ENCODE data around the gene DHX32. TPM values are rescaled to one million over a fixed set of nuclear protein-coding genes. Genes with fewer than 3 reads are reported as not detected.

DHX32 gene
- total RNA-seq, 3 donors from 2014 or later, result 51.5 to 91.3 (median 66.5) TPM

DNA sequence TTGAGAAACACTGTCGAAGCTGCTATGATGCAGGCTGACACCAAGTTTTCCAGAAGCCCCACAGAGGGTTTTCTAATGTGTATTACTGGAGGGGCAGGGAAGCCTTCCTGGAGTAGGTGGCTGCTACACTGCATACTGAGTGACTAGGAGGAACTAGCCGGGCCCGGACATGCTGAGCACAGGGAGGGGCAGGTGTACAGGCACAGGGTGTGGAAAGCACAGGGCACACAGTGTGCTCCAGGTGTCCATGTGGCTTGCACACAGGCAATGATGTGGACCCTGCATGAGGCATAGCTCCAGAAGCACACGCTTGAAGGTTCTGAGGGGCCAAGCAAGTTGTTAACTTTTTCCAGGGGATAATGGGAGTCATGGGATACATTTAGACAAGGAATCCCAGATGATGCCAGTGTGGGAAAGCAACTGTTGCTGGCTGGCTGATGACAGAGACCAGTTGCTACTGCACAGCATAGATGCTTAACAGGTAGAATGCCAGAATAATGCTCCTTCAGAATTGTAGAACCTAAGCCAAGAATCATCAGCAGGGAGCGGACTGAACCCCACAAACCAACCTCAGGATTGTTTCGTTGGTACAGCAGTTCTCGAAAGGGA lies 14.6 kb downstream of the DHX32 start:
- H3K9me3 ChIP-seq, result no peaks in the 10 kb centered on the region
- H3K4me1 ChIP-seq (ENCODE audit: low read depth), result no peaks in the 10 kb centered on the region
- H3K36me3 ChIP-seq (ENCODE audit: low read depth), result no peaks in the 10 kb centered on the region
- intact Hi-C loops (cut with DNase I, micrococcal nuclease), result no loop called here
- TF ChIP-seq, protein P1, sequence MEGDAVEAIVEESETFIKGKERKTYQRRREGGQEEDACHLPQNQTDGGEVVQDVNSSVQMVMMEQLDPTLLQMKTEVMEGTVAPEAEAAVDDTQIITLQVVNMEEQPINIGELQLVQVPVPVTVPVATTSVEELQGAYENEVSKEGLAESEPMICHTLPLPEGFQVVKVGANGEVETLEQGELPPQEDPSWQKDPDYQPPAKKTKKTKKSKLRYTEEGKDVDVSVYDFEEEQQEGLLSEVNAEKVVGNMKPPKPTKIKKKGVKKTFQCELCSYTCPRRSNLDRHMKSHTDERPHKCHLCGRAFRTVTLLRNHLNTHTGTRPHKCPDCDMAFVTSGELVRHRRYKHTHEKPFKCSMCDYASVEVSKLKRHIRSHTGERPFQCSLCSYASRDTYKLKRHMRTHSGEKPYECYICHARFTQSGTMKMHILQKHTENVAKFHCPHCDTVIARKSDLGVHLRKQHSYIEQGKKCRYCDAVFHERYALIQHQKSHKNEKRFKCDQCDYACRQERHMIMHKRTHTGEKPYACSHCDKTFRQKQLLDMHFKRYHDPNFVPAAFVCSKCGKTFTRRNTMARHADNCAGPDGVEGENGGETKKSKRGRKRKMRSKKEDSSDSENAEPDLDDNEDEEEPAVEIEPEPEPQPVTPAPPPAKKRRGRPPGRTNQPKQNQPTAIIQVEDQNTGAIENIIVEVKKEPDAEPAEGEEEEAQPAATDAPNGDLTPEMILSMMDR (IDR thresholded peaks at IDR 0.05), result no peak
- ATAC-seq, result peak; percentile 96
- H3K4me3 ChIP-seq, result no peak overlapping the region
- peak in 2 of 3 donors; percentile 49 to 64 for DNase-seq

DNA sequence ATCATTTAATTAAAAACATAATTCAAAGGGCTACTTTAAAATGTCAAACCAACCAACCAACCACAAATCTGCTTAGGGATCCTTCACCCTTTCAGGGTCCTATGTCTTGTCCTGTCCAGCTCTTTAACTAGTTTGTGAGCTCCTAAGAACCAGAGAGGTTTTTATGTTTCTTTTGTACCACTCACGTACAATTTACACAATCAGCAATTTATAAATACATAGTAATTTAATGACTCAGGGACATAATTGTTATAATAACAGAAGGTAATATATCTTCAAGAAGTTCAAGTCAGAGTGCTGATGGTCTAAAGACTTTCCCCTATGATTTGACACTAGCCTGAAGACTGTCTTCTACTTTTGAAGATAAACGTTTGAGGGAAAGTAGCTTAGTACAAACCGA lies 16.0 kb downstream of the DHX32 start:
- DNase-seq (no peak), ATAC-seq (no peak)
- Histone ChIP-seq H3K9me3 (no peaks in the 10 kb centered on the region), H3K4me3 (no peak overlapping the region), H3K4me1 (ENCODE audit: low read depth) (no peaks in the 10 kb centered on the region), H3K36me3 (ENCODE audit: low read depth) (no peaks in the 10 kb centered on the region)
- intact Hi-C loops (cut with DNase I, micrococcal nuclease), result no loop called here
- TF ChIP-seq, protein P1 (IDR thresholded peaks at IDR 0.05), result no peak

DNA sequence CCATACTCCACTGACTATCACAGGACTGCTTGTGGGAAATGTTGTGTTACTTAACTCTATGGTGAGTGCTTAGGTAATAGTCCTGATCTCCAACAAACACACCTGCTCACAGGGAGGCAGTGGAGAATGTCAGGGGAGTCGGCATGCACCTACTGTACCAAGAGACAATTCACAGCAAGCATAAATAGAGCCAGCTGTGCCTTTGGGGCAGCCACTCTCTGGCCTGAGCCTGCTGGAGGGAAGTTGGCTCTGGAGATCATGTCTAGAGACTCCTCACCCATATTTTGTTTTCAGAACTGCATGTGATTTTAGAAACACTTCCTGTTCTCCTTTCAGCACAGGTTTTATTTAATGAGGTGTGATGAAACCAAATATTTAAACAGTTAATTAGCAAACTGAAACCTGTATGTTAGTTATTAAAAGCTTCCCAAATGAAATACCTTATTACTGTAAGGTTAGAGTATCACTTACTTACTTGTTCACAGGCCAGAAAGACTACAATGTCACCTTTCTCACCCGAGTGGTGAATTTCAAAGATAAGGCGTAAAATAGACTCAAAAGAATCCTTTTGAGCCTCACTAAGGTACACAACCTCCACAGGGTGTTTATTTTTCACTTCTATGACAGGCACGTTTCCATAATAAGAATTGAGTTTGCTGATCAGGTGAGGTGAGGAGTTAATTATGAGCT lies 21.8 kb downstream of the DHX32 start:
- Histone ChIP-seq H3K4me3 (no peak overlapping the region), H3K4me1 (ENCODE audit: low read depth) (no peaks in the 10 kb centered on the region), H3K36me3 (ENCODE audit: low read depth) (no peaks in the 10 kb centered on the region), H3K9me3 (no peaks in the 10 kb centered on the region)
- TF ChIP-seq, protein P1 (IDR thresholded peaks at IDR 0.05), result no peak
- ATAC-seq, result peak; percentile 22
- intact Hi-C loops (cut with DNase I, micrococcal nuclease), result no loop called here
- DNase-seq, result no peak

DNA sequence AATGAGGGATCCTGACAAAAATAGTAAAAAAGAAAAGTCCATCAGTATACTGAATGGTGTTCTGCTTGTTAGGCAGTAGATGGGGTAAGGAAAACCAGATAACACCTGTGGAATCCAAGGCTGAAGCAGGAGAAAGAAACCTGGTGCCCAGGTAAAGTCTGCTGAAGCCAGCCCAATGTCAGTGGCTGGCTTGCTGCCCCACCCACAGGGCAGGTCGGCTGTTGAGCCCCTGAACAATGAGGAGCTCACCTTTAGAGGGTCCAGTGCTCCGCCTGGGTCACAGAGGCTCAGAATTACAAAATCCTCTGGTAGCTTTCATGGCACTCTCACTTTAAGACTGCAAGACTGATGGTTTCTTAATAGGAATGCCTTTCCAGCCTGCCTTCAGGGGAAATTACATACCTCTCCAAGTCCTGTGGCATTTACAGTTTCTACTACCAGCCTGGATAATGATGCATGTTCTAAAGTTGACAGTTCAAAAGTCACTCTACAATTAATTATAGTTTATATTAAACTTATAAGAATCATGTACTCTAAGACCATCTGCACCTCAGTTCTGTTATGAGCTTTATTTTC lies 23.8 kb downstream of the DHX32 start:
- H3K4me3 ChIP-seq, result no peak overlapping the region
- H3K9me3 ChIP-seq, result no peaks in the 10 kb centered on the region
- no peaks in the 10 kb centered on the region for H3K4me1 ChIP-seq (ENCODE audit: low read depth)
- ATAC-seq (no peak), DNase-seq (no peak)
- intact Hi-C loops (cut with DNase I, micrococcal nuclease), result no loop called here
- TF ChIP-seq, protein P1 (IDR thresholded peaks at IDR 0.05), result no peak
- peaks cover 1% of the 10 kb centered on the region for H3K36me3 ChIP-seq (ENCODE audit: low read depth)

DNA sequence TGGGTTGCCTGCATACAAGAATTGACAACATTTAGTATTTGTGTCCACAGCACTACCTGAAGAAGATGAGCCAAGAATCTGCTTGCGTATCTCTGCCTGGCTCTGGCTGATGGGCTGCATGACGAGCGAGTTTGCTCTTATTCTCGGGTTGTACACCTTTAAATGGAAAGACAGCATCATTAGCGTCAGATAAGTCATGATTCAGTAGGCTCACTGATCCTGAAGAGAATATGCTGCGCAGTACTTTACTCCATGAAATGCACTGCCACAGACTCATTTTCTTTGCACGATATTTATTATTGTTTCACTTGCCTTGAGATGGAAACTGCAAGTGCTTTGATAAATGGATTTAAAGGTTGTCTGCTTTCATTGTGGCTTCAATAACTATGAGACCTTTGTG lies 28.6 kb downstream of the DHX32 start:
- Histone ChIP-seq H3K9me3 (no peaks in the 10 kb centered on the region), H3K4me3 (no peak overlapping the region), H3K36me3 (ENCODE audit: low read depth) (peaks cover 6% of the 10 kb centered on the region), H3K4me1 (ENCODE audit: low read depth) (no peaks in the 10 kb centered on the region)
- no peak for ATAC-seq
- TF ChIP-seq, protein P1 (IDR thresholded peaks at IDR 0.05), result no peak
- intact Hi-C loops (cut with DNase I, micrococcal nuclease), result no loop called here
- no peak for DNase-seq

Data from mucosa of descending colon (tissue), 3 donors.